Liver (tissue), 9 donors: ENCODE measurements around the gene BMP10. TPM values are rescaled to one million over a fixed set of nuclear protein-coding genes. Genes with fewer than 3 reads are reported as not detected.

Experiments used
- DNase-seq: peaks from one replicate; pipeline ENCODE4 v3.0.0-alpha.2; 2017; ENCODE audit warnings: low spot score
- H3K27ac ChIP-seq, 2 donors: one replicate each; pipeline ENCODE4 v1.7.0; 2013; ENCODE audit warnings: inconsistent platforms in 2 of 2, low read length in 2 of 2, control low read depth in 1 of 2, low read depth in 1 of 2, mild to moderate bottlenecking in 1 of 2
- H3K27me3 ChIP-seq, 4 donors: one replicate each; pipeline versions ENCODE4 v1.6.1 to v1.7.0; 2013; ENCODE audit warnings: low read length in 3 of 4, inconsistent platforms in 1 of 4, mild to moderate bottlenecking in 1 of 4, moderate library complexity in 1 of 4; ENCODE audit not compliant: control insufficient read depth in 4 of 4, insufficient read depth in 4 of 4
- H3K36me3 ChIP-seq, 4 donors: one replicate each; pipeline versions ENCODE4 v1.6.1 to v1.7.0; 2013; ENCODE audit warnings: low read length in 3 of 4, mild to moderate bottlenecking in 3 of 4, low read depth in 1 of 4, moderate library complexity in 1 of 4; ENCODE audit not compliant: control insufficient read depth in 4 of 4, insufficient read depth in 3 of 4
- H3K4me1 ChIP-seq, 4 donors: one replicate each; pipeline versions ENCODE4 v1.6.1 to v1.7.0; 2013; ENCODE audit warnings: low read length in 3 of 4, mild to moderate bottlenecking in 3 of 4, moderate library complexity in 1 of 4; ENCODE audit not compliant: control insufficient read depth in 4 of 4, insufficient read depth in 4 of 4
- H3K4me3 ChIP-seq, 3 donors: one replicate each; pipeline versions ENCODE4 v1.6.1 to v1.7.0; 2013; ENCODE audit warnings: low read length in 3 of 3, control low read depth in 1 of 3, low read depth in 1 of 3, mild to moderate bottlenecking in 1 of 3
- H3K9ac ChIP-seq, 2 donors: one replicate each; pipeline ENCODE4 v1.7.0; 2013; ENCODE audit warnings: low read length in 2 of 2, mild to moderate bottlenecking in 2 of 2, moderate library complexity in 2 of 2, control low read depth in 1 of 2, low read depth in 1 of 2
- H3K9me3 ChIP-seq, 4 donors: one replicate each; pipeline versions ENCODE4 v1.6.1 to v1.7.0; 2013; ENCODE audit warnings: low read length in 3 of 4; ENCODE audit not compliant: control insufficient read depth in 4 of 4
- ATF3 ChIP-seq: IDR thresholded peaks from 2 replicates; pipeline ENCODE4 v1.6.1; 2016; ENCODE audit warnings: antibody characterized with exemption
- CTCF ChIP-seq: fragments of 150-350 bp; IDR thresholded peaks from 2 replicates; pipeline ENCODE4 v1.5.1; 2017; ENCODE audit warnings: improper control_type of control experiment, low read depth, low read length; ENCODE audit not compliant: missing input control
- EGR1 ChIP-seq, 2 donors: IDR thresholded peaks; 2 replicates each; pipeline ENCODE4 v1.6.1; 2016 to 2018; ENCODE audit warnings: antibody characterized with exemption in 2 of 2, low read depth in 2 of 2
- FOXA1 ChIP-seq: IDR thresholded peaks from 2 replicates; pipeline ENCODE4 v1.6.1; 2016; ENCODE audit warnings: antibody characterized with exemption
- FOXA2 ChIP-seq: IDR thresholded peaks from 2 replicates; pipeline ENCODE4 v1.6.1; 2016; ENCODE audit warnings: antibody characterized with exemption
- GABPA ChIP-seq, 2 donors: IDR thresholded peaks in 1 of 2; conservative IDR thresholded peaks in 1 of 2; 2 replicates each; pipeline ENCODE4 v1.6.1; 2016; ENCODE audit warnings: antibody characterized with exemption in 2 of 2, mild to moderate bottlenecking in 1 of 2, moderate library complexity in 1 of 2
- HNF4A ChIP-seq, 2 donors: conservative IDR thresholded peaks; 2 replicates each; pipeline ENCODE4 v1.6.1; 2016; ENCODE audit warnings: antibody characterized with exemption in 2 of 2, mild to moderate bottlenecking in 2 of 2
- JUND ChIP-seq, 2 donors: IDR thresholded peaks; 2 replicates each; pipeline ENCODE4 v1.6.1; 2016; ENCODE audit warnings: antibody characterized with exemption in 2 of 2
- MAX ChIP-seq: IDR thresholded peaks from 2 replicates; pipeline ENCODE4 v1.6.1; 2016; ENCODE audit warnings: antibody characterized with exemption
- NR2F2 ChIP-seq: IDR thresholded peaks from 2 replicates; pipeline ENCODE4 v1.6.1; 2016; ENCODE audit warnings: antibody characterized with exemption
- RAD21 ChIP-seq, 2 donors: IDR thresholded peaks; 2 replicates each; pipeline ENCODE4 v1.6.1; 2016; ENCODE audit warnings: antibody characterized with exemption in 2 of 2, mild to moderate bottlenecking in 2 of 2
- RXRA ChIP-seq, 2 donors: IDR thresholded peaks; 2 replicates each; pipeline ENCODE4 v1.6.1; 2017 to 2018; ENCODE audit warnings: antibody characterized with exemption in 2 of 2, mild to moderate bottlenecking in 1 of 2
- ZBTB33 ChIP-seq: IDR thresholded peaks from 2 replicates; pipeline ENCODE4 v1.6.1; 2016; ENCODE audit warnings: antibody characterized with exemption
- WGBS: extraction: QIAGEN DNeasy Blood & Tissue Kit; methylation state at CpG from one replicate; pipeline ENCODE4 v1.1.7; 2013; 5-methylcytosine and 5-hydroxymethylcytosine counted together
- polyA plus RNA-seq, 2 donors: library from polyadenylated mRNA; stranded (reverse) in 1 of 2; unstranded in 1 of 2; fragments of 200-250 nt in 1 of 2; fragments of >200 nt in 1 of 2; fragmentation: Nextera tagmentation in 1 of 2; extraction: Ambion mirVana in 1 of 2; gene quantifications; one replicate each; pipeline versions ENCODE4 v1.2.1 to v1.2.3, GENCODE V29; 2013 to 2015
- total RNA-seq, 2 donors: library from RNA; depleted of rRNA; stranded (reverse); fragments of >200 nt; gene quantifications; one replicate each; pipeline ENCODE4 v1.2.3, GENCODE V29; 2014
- donor health status: healthy.
- donor health status: healthy.
- donor health status: healthy.
- donor health status: healthy.
- donor health status: healthy.

The BMP10 gene
- total and polyA plus RNA-seq, 4 donors, result 0.39 to 10.0 (median 8.7) TPM

GRCh38 chr2:68916226-68916625 is 45.0 kb upstream of the BMP10 start:
- WGBS, result 17% methylated on average over 1 of the region's 1 CpG
- Histone ChIP-seq H3K9me3 (no peaks in the 10 kb centered on the region), H3K27ac (no peak overlapping the region), H3K4me1 (peaks cover 8 to 21% (median 8%) of the 10 kb centered on the region in 4 donors), H3K4me3 (no peak overlapping the region), H3K36me3 (no peaks in the 10 kb centered on the region), H3K27me3 (no peaks in the 10 kb centered on the region), H3K9ac (no peak overlapping the region)
- DNase-seq, result no peak
- TF ChIP-seq JUND (IDR thresholded peaks at IDR 0.05) (no peak), GABPA (IDR thresholded peaks at IDR 0.05 in 1 of 2, conservative IDR thresholded peaks at IDR 0.05 in 1 of 2) (no peak), HNF4A (conservative IDR thresholded peaks at IDR 0.05) (peak; percentile 35 to 77)

- no peaks in the 10 kb centered on the region for H3K27me3 ChIP-seq
- 91% methylated on average over 4 of the region's 4 CpGs for WGBS
- H3K27ac ChIP-seq, result no peak overlapping the region
- no peaks in the 10 kb centered on the region for H3K36me3 ChIP-seq
- H3K9me3 ChIP-seq, result no peaks in the 10 kb centered on the region
- H3K9ac ChIP-seq, result no peak overlapping the region
- H3K4me1 ChIP-seq, result peaks cover 4 to 14% (median 6%) of the 10 kb centered on the region in 4 donors
- TF ChIP-seq JUND (IDR thresholded peaks at IDR 0.05) (no peak), FOXA1 (no peak), RXRA (IDR thresholded peaks at IDR 0.05) (no peak), EGR1 (IDR thresholded peaks at IDR 0.05; ENCODE audit: low read depth in 2 of 2) (no peak)
- no peak for DNase-seq
- no peak overlapping the region for H3K4me3 ChIP-seq
Measured at GRCh38 chr2:68915393-68915792, 44.2 kb upstream of the BMP10 start.

- DNase-seq, result no peak
- Histone ChIP-seq H3K9ac (no peak overlapping the region), H3K4me1 (peaks cover 0 to 14% (median 6%) of the 10 kb centered on the region in 4 donors), H3K36me3 (no peaks in the 10 kb centered on the region), H3K4me3 (no peak overlapping the region), H3K9me3 (no peaks in the 10 kb centered on the region), H3K27ac (no peak overlapping the region), H3K27me3 (no peaks in the 10 kb centered on the region)
- no peak for TF ChIP-seq GABPA (IDR thresholded peaks at IDR 0.05 in 1 of 2, conservative IDR thresholded peaks at IDR 0.05 in 1 of 2)
- TF ChIP-seq MAX, result no peak
- TF ChIP-seq RAD21 (IDR thresholded peaks at IDR 0.05), result no peak
- no peak for TF ChIP-seq ATF3
- TF ChIP-seq RXRA (IDR thresholded peaks at IDR 0.05), result no peak
- no peak for TF ChIP-seq CTCF
- TF ChIP-seq NR2F2, result no peak
- TF ChIP-seq ZBTB33, result no peak
- no peak for TF ChIP-seq FOXA2
- WGBS, result 95% methylated on average over 3 of the region's 3 CpGs
Measured at GRCh38 chr2:68913359-68913758, 42.2 kb upstream of the BMP10 start.
